Activated naive CD8-positive, alpha-beta T cell (primary cell): ENCODE measurements around the gene C1orf50.

Source experiments
- H3K27ac Mint-ChIP-seq: one replicate; pipeline ENCODE4 v1.8.0; 2021; ENCODE audit warnings: mixed read lengths
- H3K27me3 Mint-ChIP-seq: one replicate; pipeline ENCODE4 v1.8.0; 2021; ENCODE audit warnings: mixed read lengths
- H3K36me3 Mint-ChIP-seq: one replicate; pipeline ENCODE4 v1.8.0; 2021; ENCODE audit warnings: mixed read lengths
- H3K4me1 Mint-ChIP-seq: one replicate; pipeline ENCODE4 v1.8.0; 2021; ENCODE audit warnings: low read depth, mixed read lengths
- H3K4me3 Mint-ChIP-seq: one replicate; pipeline ENCODE4 v1.8.0; 2021; ENCODE audit warnings: mild to moderate bottlenecking, mixed read lengths
- H3K9me3 Mint-ChIP-seq: one replicate; pipeline ENCODE4 v1.8.0; 2021; ENCODE audit warnings: low read depth, mixed read lengths

Gene C1orf50

DNA sequence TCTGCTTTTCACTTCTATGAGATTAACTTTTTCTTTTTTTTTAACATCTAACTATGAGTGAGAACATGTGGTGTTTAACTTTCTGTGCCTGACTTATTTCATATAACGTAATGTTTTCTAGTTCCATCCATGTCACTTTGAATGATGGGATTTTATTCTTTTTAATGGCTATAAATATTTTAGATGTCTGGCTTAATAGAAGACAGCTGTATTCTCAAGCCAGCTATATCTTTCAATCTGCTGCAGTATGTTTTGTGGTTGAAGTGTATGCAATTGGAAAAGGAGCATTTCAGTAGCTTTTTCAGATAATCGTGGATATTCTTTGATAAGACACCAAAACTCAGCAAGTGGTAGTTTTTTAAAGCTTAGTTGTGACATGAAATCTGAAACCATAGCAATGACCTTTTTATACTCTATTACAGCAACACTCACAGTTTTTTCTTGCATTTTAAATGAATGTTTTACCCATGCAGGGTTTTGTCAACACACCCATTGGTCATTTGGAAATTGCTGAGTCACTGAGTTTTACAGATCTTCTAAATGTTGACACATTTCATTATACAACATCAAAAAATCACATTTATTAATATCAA is 55.8 kb downstream of the C1orf50 start:
- Mint-ChIP-seq H3K9me3 (no peaks in the 10 kb centered on the region), H3K4me1 (peaks cover 12% of the 10 kb centered on the region), H3K27me3 (no peaks in the 10 kb centered on the region), H3K27ac (no peak overlapping the region), H3K4me3 (no peak overlapping the region), H3K36me3 (peaks cover 4% of the 10 kb centered on the region)

DNA sequence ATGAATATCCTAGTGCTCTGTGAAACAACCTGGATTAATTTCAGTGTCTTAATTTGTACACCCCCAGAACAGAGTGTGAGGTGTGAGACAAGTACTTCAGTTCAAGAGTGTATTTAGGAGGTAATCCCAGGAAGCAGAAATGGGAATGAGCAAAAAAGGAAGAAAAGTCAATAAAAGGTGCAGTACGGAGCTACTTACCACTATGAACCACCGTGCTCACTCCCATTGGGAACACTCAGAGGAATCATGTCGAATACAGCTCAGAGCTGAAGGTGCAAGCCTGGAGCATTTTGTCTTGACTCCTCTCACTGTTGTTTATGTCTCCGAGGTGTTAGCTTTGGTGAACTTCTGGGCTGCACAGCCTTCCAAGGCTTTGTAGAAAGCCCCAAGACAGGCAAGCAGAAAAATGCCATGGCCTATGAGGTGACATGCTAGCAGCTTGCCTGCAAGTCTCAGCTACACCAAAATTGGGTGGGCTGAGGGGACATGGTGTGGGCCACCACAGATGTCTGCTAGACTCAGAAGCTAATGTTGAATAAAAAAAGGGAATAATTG is 57.5 kb downstream of the C1orf50 start:
- no peaks in the 10 kb centered on the region for H3K27me3 Mint-ChIP-seq
- peaks cover 5% of the 10 kb centered on the region for H3K4me1 Mint-ChIP-seq
- H3K9me3 Mint-ChIP-seq: no peaks in the 10 kb centered on the region

DNA sequence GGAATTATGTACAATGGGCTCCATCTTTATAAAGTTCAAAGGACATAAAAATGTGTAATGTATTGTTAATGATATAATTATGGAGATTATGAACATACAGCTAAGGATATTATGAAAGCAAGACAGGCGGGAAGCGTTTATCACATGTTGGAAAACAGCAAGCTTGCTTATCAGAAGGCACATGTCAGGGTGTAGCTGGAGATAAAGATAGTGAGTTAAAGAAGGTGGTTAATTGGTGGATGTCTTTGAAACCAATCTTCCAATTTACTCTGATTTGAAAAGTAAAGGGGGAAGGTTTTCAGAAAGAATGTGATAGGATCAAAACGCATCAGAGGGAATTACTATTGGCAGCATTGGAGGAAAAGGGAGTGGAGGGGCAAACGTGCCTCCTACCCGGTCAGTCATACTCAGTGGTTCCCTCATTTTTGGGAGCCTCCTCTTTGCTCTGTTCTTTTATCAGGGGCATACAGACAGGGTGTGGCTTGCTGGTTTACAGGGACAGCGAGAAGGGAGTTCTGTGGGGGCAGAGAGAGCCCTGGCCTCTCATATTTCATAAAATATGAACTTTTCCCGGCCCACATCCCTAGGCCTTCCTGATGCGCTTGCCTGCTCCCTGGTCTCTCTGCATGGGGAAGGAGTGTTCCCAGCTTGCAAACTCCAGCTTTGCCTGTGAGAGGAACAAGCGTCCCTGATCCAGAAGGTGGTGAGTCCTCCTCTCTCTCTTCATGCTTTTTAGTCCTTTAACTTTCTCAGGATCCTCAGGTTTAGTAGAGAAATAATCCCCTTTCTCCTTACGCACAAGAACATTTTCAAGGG is 58.2 kb downstream of the C1orf50 start:
- Mint-ChIP-seq H3K4me1 (peaks cover 5% of the 10 kb centered on the region), H3K27ac (no peak overlapping the region)

More for the DNA sequence above, 57.5 kb downstream of the C1orf50 start:
- no peak overlapping the region for H3K27ac Mint-ChIP-seq
- H3K36me3 Mint-ChIP-seq: peaks cover 3% of the 10 kb centered on the region
- no peak overlapping the region for H3K4me3 Mint-ChIP-seq

More for the DNA sequence above, 58.2 kb downstream of the C1orf50 start:
- H3K9me3 Mint-ChIP-seq: no peaks in the 10 kb centered on the region
- H3K36me3 Mint-ChIP-seq: peaks cover 2% of the 10 kb centered on the region
- no peaks in the 10 kb centered on the region for H3K27me3 Mint-ChIP-seq
- no peak overlapping the region for H3K4me3 Mint-ChIP-seq
